ENCODE measurements around the gene STAC3.

DNA sequence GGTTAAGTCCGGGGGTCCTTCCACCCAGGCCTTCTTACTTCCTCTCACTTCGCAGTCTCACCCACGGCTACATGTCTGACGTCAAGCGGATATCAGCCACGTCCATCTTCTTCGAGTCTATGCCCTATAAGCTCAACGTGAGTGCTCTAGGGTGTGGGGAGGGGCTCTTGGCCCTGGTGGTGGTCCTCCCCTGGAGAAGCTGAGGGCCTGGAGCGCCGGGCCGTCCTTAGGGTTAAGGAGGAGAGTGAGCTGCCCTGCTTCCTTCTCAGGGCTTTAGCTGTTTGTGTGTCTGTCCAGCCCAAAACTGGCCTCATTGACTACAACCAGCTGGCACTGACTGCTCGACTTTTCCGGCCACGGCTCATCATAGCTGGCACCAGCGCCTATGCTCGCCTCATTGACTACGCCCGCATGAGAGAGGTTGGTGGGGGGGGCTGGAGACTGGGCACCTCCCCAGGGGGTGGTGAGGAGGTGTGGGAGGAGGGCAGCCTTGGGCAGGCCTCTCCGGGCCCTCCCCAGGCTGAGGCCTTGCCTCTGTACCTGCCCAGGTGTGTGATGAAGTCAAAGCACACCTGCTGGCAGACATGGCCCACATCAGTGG is 18.7 kb downstream of the STAC3 start:
- TF ChIP-seq, protein P1, sequence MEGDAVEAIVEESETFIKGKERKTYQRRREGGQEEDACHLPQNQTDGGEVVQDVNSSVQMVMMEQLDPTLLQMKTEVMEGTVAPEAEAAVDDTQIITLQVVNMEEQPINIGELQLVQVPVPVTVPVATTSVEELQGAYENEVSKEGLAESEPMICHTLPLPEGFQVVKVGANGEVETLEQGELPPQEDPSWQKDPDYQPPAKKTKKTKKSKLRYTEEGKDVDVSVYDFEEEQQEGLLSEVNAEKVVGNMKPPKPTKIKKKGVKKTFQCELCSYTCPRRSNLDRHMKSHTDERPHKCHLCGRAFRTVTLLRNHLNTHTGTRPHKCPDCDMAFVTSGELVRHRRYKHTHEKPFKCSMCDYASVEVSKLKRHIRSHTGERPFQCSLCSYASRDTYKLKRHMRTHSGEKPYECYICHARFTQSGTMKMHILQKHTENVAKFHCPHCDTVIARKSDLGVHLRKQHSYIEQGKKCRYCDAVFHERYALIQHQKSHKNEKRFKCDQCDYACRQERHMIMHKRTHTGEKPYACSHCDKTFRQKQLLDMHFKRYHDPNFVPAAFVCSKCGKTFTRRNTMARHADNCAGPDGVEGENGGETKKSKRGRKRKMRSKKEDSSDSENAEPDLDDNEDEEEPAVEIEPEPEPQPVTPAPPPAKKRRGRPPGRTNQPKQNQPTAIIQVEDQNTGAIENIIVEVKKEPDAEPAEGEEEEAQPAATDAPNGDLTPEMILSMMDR (IDR thresholded peaks at IDR 0.05): no peak
- no peak for TF ChIP-seq NFYB (CRISPR knock-in tag; conservative IDR thresholded peaks at IDR 0.05; ENCODE audit: low read depth)
- no peak for TF ChIP-seq NR1H2 (CRISPR knock-in tag; IDR thresholded peaks at IDR 0.05)
- no peak for TF ChIP-seq TCF7 (CRISPR knock-in tag; IDR thresholded peaks at IDR 0.05; ENCODE audit: low read depth)
- TF ChIP-seq FOXP1 (CRISPR knock-in tag; IDR thresholded peaks at IDR 0.05; ENCODE audit: borderline replicate concordance): no peak
- TF ChIP-seq ZNF317 (CRISPR knock-in tag; IDR thresholded peaks at IDR 0.05; ENCODE audit: borderline replicate concordance, low read depth): no peak
- TF ChIP-seq ZBTB21 (CRISPR knock-in tag; IDR thresholded peaks at IDR 0.05; ENCODE audit: borderline replicate concordance): no peak
- no peak for TF ChIP-seq TEAD1 (CRISPR knock-in tag; IDR thresholded peaks at IDR 0.05)
